Measurements from ENCODE around the gene ABR.
A peak's percentile ranks its signal among the peaks of the same experiment; 100 is the strongest.

ABR gene

DNA sequence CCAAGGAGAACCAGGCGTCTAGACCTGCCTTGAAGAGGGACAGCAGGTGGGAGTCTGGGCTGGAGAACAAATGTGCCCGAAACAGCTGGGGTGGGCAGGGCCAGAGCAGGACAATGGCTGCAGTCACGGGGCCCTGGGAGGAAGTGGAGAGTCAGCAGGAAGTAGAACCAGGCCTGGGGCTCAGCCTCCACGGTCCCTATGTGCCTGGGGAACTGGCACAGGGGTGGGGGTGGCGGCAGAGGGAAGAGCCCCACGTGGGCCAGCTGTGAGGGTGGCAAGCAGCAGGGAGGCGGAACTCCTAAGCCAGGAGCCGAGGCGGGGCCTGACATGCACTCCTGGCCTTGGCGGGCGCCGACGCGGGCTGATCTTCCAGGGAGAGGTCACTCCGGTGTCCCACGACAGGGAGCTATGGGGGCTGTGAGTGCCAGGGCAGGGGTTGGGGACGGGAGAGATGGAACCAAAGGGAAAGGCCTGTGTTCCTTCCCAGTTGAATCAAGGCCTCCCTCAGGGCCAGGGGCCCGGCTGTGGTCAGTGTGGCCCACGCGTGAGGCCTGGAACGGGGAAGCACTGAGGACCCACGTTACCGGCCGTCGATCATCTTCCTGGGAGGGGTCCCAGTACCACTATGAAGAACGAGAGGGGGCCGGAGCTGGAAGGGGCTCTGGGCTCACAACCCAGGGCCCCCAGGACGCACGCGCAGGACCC is 140.1 kb downstream of the ABR start:
- H3K9me3 Mint-ChIP-seq, result no peaks in the 10 kb centered on the region
- H3K4me3 Mint-ChIP-seq, result peak overlapping the region; percentile 75
- intact Hi-C loops (cut with micrococcal nuclease), result no loop called here
- H3K27ac Mint-ChIP-seq, result peak overlapping the region; percentile 97
- H3K36me3 Mint-ChIP-seq (ENCODE audit: low read depth), result peaks cover 100% of the 10 kb centered on the region
- H3K27me3 Mint-ChIP-seq, result no peaks in the 10 kb centered on the region
- peaks cover 91% of the 10 kb centered on the region for H3K4me1 Mint-ChIP-seq (ENCODE audit: low read depth)

DNA sequence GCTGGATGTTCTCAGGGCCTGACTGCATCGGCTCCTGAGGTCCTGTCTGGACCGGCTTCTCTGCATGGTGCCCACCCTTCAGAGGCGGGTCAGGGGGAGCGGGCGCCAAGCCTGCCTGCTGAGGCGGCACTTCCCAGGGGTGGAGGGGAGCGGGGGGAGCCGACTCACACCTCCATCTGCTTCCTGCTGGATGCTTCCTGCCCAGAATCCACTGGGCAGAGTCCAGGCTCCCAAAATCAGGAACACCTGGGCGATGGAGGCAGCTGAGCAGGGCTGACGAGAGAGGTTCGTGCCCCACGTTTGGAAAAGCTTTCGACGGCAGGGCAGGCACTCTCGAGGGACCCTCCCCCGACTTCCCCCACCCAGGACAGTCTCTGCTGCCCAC is 140.7 kb downstream of the ABR start:
- Mint-ChIP-seq H3K36me3 (ENCODE audit: low read depth) (peaks cover 100% of the 10 kb centered on the region), H3K27ac (peak overlapping the region; percentile 97), H3K4me1 (ENCODE audit: low read depth) (peaks cover 91% of the 10 kb centered on the region), H3K9me3 (no peaks in the 10 kb centered on the region), H3K27me3 (no peaks in the 10 kb centered on the region), H3K4me3 (peak overlapping the region; percentile 75)
- intact Hi-C loops (cut with micrococcal nuclease), result no loop called here

DNA sequence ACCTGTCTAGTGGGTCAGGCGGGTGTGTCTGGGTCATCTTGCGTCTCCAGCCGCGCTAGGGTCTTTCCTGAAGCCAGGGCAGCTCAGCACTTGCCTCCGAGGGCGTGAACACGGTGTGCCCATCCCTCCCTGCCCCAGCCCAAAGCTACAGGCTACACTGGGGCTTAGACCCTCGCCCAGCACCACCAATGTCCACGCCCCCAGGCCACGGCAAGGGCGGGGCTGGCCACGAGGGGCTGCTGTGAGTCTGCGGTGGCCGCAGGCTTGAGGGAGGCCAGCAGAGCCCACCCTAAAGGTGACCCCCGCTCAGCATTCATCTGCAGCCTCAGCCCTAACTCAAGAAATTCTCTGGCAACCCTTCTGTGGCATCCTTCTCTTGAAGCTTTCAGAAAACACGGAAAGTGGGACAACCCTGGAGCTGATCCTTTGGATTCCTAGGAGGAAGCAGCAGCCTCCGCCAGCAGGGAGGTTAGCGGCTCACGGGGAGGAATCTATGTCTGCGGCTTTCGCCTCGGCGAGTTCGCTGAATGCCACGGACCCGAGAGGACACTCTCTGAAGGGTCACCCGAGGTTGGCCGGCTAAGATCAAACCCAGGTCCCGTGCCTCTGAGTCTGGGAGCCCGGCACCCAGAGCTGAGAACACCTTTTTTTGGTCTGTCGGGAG is 141.2 kb downstream of the ABR start:
- H3K27me3 Mint-ChIP-seq, result no peaks in the 10 kb centered on the region
- H3K9me3 Mint-ChIP-seq, result no peaks in the 10 kb centered on the region
- intact Hi-C loops (cut with micrococcal nuclease), result no loop called here
- H3K4me1 Mint-ChIP-seq (ENCODE audit: low read depth), result peaks cover 91% of the 10 kb centered on the region
- peaks cover 100% of the 10 kb centered on the region for H3K36me3 Mint-ChIP-seq (ENCODE audit: low read depth)
- H3K4me3 Mint-ChIP-seq, result peak overlapping the region; percentile 53
- H3K27ac Mint-ChIP-seq, result peak overlapping the region; percentile 97

DNA sequence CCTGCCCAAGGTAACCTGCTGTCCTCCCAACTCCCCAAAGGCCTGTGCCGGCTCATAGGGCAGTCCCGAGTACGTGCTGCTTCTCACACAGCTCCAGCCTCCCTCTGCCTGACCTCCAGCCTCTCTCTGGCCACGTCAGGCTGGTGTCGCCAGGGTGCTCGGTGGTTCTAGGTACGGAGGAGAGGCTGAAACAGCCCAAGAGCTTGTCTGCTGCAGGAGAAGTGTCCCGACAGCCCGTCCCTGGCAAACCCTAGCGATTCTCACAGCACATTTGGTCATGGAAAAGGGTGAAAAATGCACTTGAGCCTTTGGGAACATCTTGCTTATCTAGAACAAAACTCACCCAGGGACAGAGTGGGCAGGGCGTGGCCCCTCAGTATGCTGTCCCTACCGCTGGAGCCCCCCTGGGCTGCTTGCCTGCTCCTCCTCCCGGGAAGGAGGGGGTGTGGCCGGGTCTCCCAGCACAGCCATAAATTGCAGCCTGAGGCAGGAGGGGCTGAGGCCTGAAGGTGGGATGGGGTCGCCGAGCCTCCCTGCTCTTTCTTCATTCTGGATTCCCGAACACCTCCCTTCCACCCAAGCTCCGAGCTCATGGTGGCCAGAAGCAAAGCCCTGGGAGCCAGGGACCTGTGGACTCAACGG is 142.4 kb downstream of the ABR start:
- H3K27ac Mint-ChIP-seq, result peak overlapping the region; percentile 97
- H3K9me3 Mint-ChIP-seq, result no peaks in the 10 kb centered on the region
- intact Hi-C loops (cut with micrococcal nuclease), result no loop called here
- H3K4me3 Mint-ChIP-seq, result no peak overlapping the region
- peaks cover 94% of the 10 kb centered on the region for H3K4me1 Mint-ChIP-seq (ENCODE audit: low read depth)
- H3K27me3 Mint-ChIP-seq, result no peaks in the 10 kb centered on the region
- H3K36me3 Mint-ChIP-seq (ENCODE audit: low read depth), result peaks cover 100% of the 10 kb centered on the region

DNA sequence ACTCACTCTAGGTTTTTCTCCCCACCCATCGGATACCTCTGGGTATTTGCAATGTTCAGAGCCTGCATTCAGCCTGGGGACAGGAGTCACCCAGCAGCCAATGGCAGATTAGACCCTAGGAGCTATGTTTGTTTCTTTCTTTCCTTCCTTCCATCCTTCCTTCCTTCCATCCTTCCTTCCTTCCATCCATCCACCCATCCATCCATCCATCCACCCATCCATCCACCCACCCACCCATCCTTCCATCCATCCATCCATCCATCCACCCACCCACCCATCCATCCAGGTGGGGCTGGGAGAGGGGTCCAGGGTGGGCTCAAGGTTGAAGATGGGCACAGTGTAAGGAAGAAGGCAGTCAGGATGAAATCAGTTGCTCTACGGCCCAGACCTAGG is 142.9 kb downstream of the ABR start:
- intact Hi-C loops (cut with micrococcal nuclease), result no loop called here
- H3K36me3 Mint-ChIP-seq (ENCODE audit: low read depth), result peaks cover 100% of the 10 kb centered on the region
- H3K4me3 Mint-ChIP-seq, result no peak overlapping the region
- H3K27me3 Mint-ChIP-seq, result no peaks in the 10 kb centered on the region
- no peaks in the 10 kb centered on the region for H3K9me3 Mint-ChIP-seq
- peak overlapping the region; percentile 60 for H3K27ac Mint-ChIP-seq
- peaks cover 94% of the 10 kb centered on the region for H3K4me1 Mint-ChIP-seq (ENCODE audit: low read depth)

DNA sequence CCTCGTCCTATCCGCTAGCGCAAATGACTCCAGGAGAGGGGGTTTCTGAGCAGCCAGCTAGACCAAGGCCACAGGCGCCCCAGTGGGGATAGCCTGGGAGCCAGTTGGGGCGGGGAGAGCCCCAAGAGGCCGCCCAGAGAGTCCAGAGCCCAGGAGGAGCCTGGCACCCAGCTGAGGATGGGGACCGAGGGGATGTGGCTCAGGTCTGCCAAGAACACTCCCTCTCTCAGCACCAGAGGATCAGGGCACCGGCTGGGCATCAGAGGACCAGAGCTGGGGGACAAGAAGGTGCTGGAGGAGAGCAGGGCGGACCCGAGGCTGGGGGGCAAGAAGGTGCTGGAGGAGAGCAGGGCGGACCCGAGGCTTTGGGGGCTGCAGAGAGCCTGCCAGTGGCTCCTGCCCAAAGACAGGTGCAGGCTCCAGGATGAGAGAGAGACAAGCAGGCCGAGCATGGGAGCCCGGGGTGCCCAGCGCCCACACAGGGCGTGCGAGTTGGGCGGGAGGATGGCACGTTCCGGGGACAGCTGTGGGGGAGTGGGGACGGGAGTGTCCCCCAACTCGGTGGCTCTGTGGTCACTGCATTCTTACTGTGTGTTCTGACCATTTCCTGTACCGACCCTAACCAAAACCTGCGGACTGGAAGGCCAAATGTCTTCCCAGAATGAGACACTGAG is 143.5 kb downstream of the ABR start:
- H3K4me1 Mint-ChIP-seq (ENCODE audit: low read depth), result peaks cover 90% of the 10 kb centered on the region
- peaks cover 95% of the 10 kb centered on the region for H3K36me3 Mint-ChIP-seq (ENCODE audit: low read depth)
- no peaks in the 10 kb centered on the region for H3K9me3 Mint-ChIP-seq
- peak overlapping the region; percentile 60 for H3K27ac Mint-ChIP-seq
- no peaks in the 10 kb centered on the region for H3K27me3 Mint-ChIP-seq
- H3K4me3 Mint-ChIP-seq, result no peak overlapping the region
- intact Hi-C loops (cut with micrococcal nuclease), result no loop called here

DNA sequence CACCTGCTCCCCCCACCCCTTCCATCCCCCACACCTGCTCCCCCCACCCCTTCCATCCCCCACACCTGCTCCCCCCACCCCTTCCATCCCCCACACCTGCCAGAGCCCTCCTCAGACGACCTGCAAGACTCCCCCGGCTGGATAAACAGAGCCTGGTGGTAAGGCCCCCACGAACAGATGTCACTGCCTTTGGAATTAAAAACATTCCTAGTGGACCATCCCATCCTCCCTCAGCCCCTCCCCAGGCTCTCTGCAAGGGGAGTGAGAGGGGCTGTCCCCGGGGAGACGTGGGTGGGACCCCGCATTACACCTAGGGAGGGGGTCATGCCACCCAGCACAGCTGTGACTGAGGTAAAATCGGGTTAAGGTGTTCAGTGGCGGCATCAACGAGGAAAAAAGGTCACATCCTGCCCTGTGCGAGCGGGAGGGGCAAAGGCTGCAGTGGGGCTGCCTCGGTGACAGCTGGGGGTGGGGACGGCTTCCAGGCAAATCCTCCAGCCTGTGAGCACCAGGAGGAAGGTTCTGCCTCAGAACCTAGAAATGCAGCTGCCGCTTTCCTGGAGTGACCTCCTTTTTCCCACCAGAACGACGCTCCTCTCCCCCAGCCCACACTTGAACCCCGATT is 144.1 kb downstream of the ABR start:
- peak overlapping the region; percentile 60 for H3K27ac Mint-ChIP-seq
- no peaks in the 10 kb centered on the region for H3K27me3 Mint-ChIP-seq
- H3K9me3 Mint-ChIP-seq, result no peaks in the 10 kb centered on the region
- intact Hi-C loops (cut with micrococcal nuclease), result no loop called here
- no peak overlapping the region for H3K4me3 Mint-ChIP-seq
- peaks cover 95% of the 10 kb centered on the region for H3K36me3 Mint-ChIP-seq (ENCODE audit: low read depth)
- peaks cover 84% of the 10 kb centered on the region for H3K4me1 Mint-ChIP-seq (ENCODE audit: low read depth)

DNA sequence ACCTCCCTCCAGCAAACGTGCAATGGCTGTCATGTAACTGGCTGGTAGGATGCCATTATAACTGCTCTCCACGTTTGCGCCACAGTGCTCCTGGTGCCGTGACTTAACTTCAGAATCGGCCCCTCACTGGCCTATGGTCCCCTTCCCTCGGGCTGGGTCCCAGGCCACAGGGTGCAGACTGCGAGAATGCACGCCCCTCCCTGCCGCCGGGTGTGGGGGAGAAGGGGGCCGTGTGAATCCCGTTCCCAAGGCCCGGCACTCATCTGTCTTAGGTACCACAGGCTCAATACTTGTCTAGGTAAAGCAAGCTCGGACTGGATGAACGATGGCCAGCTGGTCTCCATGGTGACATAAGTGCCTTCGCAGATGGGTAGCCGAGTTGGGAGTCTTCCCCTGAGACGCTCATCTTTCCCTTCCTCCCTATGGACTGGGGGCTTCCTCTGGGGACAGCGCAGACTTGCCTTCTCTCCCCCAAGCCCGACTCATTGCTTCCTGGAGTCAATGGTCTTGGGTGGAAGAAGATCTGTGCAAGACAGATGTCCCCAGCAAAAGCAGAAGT is 145.1 kb downstream of the ABR start:
- intact Hi-C loops (cut with micrococcal nuclease), result no loop called here
- H3K36me3 Mint-ChIP-seq (ENCODE audit: low read depth), result peaks cover 95% of the 10 kb centered on the region
- H3K4me3 Mint-ChIP-seq, result no peak overlapping the region
- H3K9me3 Mint-ChIP-seq, result no peaks in the 10 kb centered on the region
- H3K27ac Mint-ChIP-seq, result no peak overlapping the region
- peaks cover 84% of the 10 kb centered on the region for H3K4me1 Mint-ChIP-seq (ENCODE audit: low read depth)
- no peaks in the 10 kb centered on the region for H3K27me3 Mint-ChIP-seq

DNA sequence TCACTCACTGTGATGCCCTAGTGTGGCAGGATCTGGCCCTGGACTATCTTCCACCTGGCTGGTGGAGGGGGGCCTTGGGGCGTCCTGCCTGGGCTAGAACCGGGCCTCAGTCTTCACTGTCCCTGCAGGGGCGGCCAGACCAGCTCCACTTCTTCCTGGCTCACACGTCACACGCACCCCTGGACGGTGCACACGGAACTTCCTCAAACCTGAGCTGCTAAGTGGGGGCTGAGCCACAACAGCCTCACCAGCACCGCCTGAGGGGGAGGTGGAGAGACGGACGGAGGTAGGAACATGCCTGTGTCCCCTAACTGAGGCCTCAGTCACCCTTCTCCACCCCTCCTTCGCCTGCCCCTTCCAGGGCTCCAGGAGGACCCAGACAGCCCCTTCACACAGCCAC is 146.3 kb downstream of the ABR start:
- H3K4me3 Mint-ChIP-seq, result no peak overlapping the region

DNA sequence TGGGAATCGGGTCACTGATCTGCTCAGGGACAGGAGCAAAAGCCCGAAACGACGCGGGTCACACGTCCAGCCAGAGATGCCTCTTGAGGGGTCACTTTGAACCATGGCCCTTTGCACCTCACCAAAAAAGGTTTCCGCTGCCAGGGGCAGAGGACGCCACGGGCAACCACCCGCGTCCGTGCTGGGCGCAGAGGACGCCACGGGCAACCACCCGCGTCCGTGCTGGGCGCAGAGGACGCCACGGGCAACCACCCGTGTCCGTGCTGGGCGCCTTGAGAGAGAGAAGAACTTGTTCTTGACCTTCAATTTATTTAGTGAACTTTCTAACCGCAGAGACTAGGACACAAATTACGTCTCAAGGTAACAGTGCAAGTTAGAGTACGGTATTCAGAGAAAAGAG is 147.4 kb downstream of the ABR start:
- H3K9me3 Mint-ChIP-seq, result no peaks in the 10 kb centered on the region
- H3K36me3 Mint-ChIP-seq (ENCODE audit: low read depth), result peaks cover 95% of the 10 kb centered on the region
- intact Hi-C loops (cut with micrococcal nuclease), result no loop called here
- H3K27me3 Mint-ChIP-seq, result no peaks in the 10 kb centered on the region
- no peak overlapping the region for H3K4me3 Mint-ChIP-seq
- no peak overlapping the region for H3K27ac Mint-ChIP-seq
- H3K4me1 Mint-ChIP-seq (ENCODE audit: low read depth), result peaks cover 72% of the 10 kb centered on the region

More for the DNA sequence above, 146.3 kb downstream of the ABR start:
- H3K27me3 Mint-ChIP-seq, result no peaks in the 10 kb centered on the region
- H3K27ac Mint-ChIP-seq, result peak overlapping the region; percentile 58
- no peaks in the 10 kb centered on the region for H3K9me3 Mint-ChIP-seq
- H3K36me3 Mint-ChIP-seq (ENCODE audit: low read depth), result peaks cover 95% of the 10 kb centered on the region
- H3K4me1 Mint-ChIP-seq (ENCODE audit: low read depth), result peaks cover 81% of the 10 kb centered on the region
- intact Hi-C loops (cut with micrococcal nuclease), result no loop called here

DNA sequence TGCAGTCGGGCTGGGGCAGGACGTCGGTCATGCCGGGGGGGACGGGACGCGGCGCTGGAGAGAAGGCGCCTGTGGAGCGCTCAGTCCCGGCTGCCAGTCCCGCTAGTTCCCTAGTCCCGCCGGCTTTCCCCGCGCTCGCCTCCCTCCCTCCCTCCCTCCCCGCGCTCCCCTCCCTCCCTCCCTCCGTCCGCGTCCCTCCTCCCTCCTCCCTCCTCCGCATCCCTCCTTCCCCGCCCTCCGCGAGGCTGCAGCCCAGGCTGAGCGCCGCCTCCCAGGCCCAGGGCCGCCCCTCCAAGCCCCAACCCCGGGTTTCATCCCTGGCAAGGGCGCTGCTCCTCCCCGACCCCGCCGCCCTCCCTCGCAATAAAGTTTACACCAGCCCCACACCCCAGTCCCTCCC is 148.1 kb downstream of the ABR start:
- peaks cover 65% of the 10 kb centered on the region for H3K4me1 Mint-ChIP-seq (ENCODE audit: low read depth)
- peaks cover 95% of the 10 kb centered on the region for H3K36me3 Mint-ChIP-seq (ENCODE audit: low read depth)
- no peak overlapping the region for H3K27ac Mint-ChIP-seq
- intact Hi-C loops (cut with micrococcal nuclease), result no loop called here
- no peaks in the 10 kb centered on the region for H3K9me3 Mint-ChIP-seq
- no peaks in the 10 kb centered on the region for H3K27me3 Mint-ChIP-seq
- no peak overlapping the region for H3K4me3 Mint-ChIP-seq

DNA sequence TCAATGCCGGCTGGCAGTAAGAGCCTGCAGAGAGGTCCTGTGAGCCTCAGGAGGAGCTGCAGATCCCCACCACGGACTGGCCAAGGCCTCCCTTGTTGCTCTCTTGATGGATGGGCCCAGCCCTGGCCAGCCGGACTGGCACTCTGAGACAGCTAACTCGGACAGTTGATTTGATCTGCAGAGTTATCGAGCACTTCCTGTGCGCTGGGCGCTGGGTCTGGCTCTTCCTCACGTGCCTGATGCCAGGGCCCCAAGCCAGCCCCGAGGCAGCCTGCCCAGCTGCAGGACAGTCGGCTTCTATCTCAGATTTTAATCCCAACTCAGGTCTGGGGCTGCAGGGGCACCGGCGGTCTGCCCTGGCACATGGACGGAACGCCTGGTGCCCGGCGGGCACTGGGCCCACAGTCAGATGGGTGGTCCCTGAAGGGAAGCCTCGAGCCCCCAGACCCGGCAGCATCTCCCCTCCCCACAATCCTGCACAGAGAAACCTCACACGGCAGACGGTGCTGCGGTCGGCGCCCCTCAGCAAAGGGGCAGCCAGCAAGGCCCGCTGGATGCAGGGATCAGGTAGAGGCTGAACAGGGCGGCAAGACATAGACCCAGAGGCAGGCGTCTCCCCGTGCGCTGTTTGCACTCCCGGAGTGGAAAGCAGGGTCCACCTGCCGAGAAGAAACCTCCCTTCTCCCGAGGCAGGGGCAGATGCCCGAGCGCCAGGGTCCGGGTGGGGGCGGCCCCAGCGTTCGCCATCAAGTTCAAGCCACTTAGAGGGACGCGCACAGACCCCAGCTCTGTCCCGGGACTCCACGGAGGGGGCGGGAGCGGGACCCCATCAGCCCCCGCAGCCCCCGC is 148.9 kb downstream of the ABR start:
- Mint-ChIP-seq H3K4me3 (no peak overlapping the region), H3K27ac (no peak overlapping the region), H3K36me3 (ENCODE audit: low read depth) (peaks cover 95% of the 10 kb centered on the region), H3K4me1 (ENCODE audit: low read depth) (peaks cover 57% of the 10 kb centered on the region), H3K27me3 (no peaks in the 10 kb centered on the region), H3K9me3 (no peaks in the 10 kb centered on the region)
- intact Hi-C loops (cut with micrococcal nuclease), result no loop called here

All from dendritic cell treated with granulocyte-macrophage colony-stimulating factor and Interleukin-4, amounts not matched to agents 40 ng/mL and 50 ng/mL, for 4 days (primary cell).